Astrocyte (in vitro differentiated cells and primary cell): Measurements from ENCODE around the gene SHISA9. TPM values are rescaled to one million over a fixed set of nuclear protein-coding genes. Genes with fewer than 3 reads are reported as not detected.

Experiments
- DNase-seq: peaks from one replicate; pipeline ENCODE4 v3.0.0-alpha.2; 2010; ENCODE audit warnings: low read depth
- FAIRE-seq: peaks from 2 replicates; lab custom pipeline; 2011; peaks lifted over from hg19 to GRCh38; lab: Jason Lieb, UNC
- H2AFZ ChIP-seq: 2 replicates; pipeline ENCODE4 v1.6.0; 2012; ENCODE audit warnings: low read depth, low read length, inconsistent platforms
- H3K27ac ChIP-seq: 2 replicates; pipeline ENCODE4 v1.5.1; 2011; ENCODE audit warnings: low read depth, low read length, inconsistent platforms
- H3K27me3 ChIP-seq: 2 replicates; pipeline ENCODE4 v1.6.0; 2011; ENCODE audit warnings: low read length, inconsistent platforms; ENCODE audit not compliant: insufficient read depth
- H3K36me3 ChIP-seq: 2 replicates; pipeline ENCODE4 v1.5.1; 2011; ENCODE audit warnings: low read length, inconsistent platforms; ENCODE audit not compliant: insufficient read depth
- H3K4me1 ChIP-seq: 2 replicates; pipeline ENCODE4 v1.5.1; 2011; ENCODE audit warnings: low read length, inconsistent platforms; ENCODE audit not compliant: insufficient read depth
- H3K4me2 ChIP-seq: 2 replicates; pipeline ENCODE4 v1.6.0; 2012; ENCODE audit warnings: low read length, inconsistent platforms
- H3K4me3 ChIP-seq: 2 replicates; pipeline ENCODE4 v1.5.1; 2011; ENCODE audit warnings: low read depth, mild to moderate bottlenecking, low read length, inconsistent platforms; ENCODE audit not compliant: insufficient read depth
- H3K79me2 ChIP-seq: 2 replicates; pipeline ENCODE4 v1.6.0; 2012; ENCODE audit warnings: mild to moderate bottlenecking, low read length, inconsistent platforms; ENCODE audit not compliant: insufficient read depth
- H3K9ac ChIP-seq: 2 replicates; pipeline ENCODE4 v1.6.0; 2012; ENCODE audit warnings: mild to moderate bottlenecking, low read length, inconsistent platforms
- H3K9me3 ChIP-seq: 2 replicates; pipeline ENCODE4 v1.5.1; 2012; ENCODE audit warnings: low read depth, mild to moderate bottlenecking, low read length, inconsistent platforms; ENCODE audit not compliant: insufficient read depth
- H4K20me1 ChIP-seq: 2 replicates; pipeline ENCODE4 v1.6.0; 2012; ENCODE audit warnings: low read length, inconsistent platforms; ENCODE audit not compliant: insufficient read depth
- H3K27ac Mint-ChIP-seq: one replicate; pipeline ENCODE4 v1.8.0; 2021; ENCODE audit warnings: mild to moderate bottlenecking, mixed read lengths; ENCODE audit not compliant: unreplicated experiment
- H3K27me3 Mint-ChIP-seq: one replicate; pipeline ENCODE4 v1.8.0; 2021; ENCODE audit warnings: low read depth, mixed read lengths; ENCODE audit not compliant: unreplicated experiment
- H3K36me3 Mint-ChIP-seq: one replicate; pipeline ENCODE4 v1.8.0; 2021; ENCODE audit warnings: low read depth, mixed read lengths; ENCODE audit not compliant: unreplicated experiment
- H3K4me1 Mint-ChIP-seq: one replicate; pipeline ENCODE4 v1.8.0; 2021; ENCODE audit warnings: low read depth, mixed read lengths; ENCODE audit not compliant: unreplicated experiment
- H3K4me3 Mint-ChIP-seq: one replicate; pipeline ENCODE4 v1.8.0; 2021; ENCODE audit warnings: mild to moderate bottlenecking, moderate library complexity, mixed read lengths; ENCODE audit not compliant: unreplicated experiment
- H3K9me3 Mint-ChIP-seq: one replicate; pipeline ENCODE4 v1.8.0; 2021; ENCODE audit warnings: mild to moderate bottlenecking, mixed read lengths; ENCODE audit not compliant: unreplicated experiment
- CTCF ChIP-seq: IDR thresholded peaks from 2 replicates; pipeline ENCODE4 v1.5.1; 2011; ENCODE audit warnings: low read depth, mild to moderate bottlenecking, inconsistent platforms, low read length, moderate library complexity; ENCODE audit not compliant: insufficient read depth
- EZH2 ChIP-seq: IDR thresholded peaks from 2 replicates; pipeline ENCODE4 v1.6.1; 2012; ENCODE audit warnings: mild to moderate bottlenecking, low read length, inconsistent platforms; ENCODE audit not compliant: insufficient read depth
- total RNA-seq: library from RNA; stranded (reverse); gene quantifications from 2 replicates; pipeline ENCODE4 v1.2.1, GENCODE V29; 2021

SHISA9 gene
- total RNA-seq, 1 donor from 2014 or later: 73.0 TPM

- Histone ChIP-seq H3K4me3 (no peak overlapping the region), H3K4me2 (no peak overlapping the region), H3K9ac (no peak overlapping the region), H2AFZ (no peak overlapping the region), H3K27ac (no peak overlapping the region), H3K4me1 (no peaks in the 10 kb centered on the region), H3K9me3 (no peaks in the 10 kb centered on the region), H3K27me3 (no peaks in the 10 kb centered on the region), H3K36me3 (no peaks in the 10 kb centered on the region), H4K20me1 (no peaks in the 10 kb centered on the region), H3K79me2 (no peaks in the 10 kb centered on the region)
- TF ChIP-seq CTCF (no peak), EZH2 (no peak)
- peak overlapping the region; percentile 27 for H3K4me3 Mint-ChIP-seq
- FAIRE-seq (no peak), DNase-seq (no peak)
- peaks cover 5% of the 10 kb centered on the region for H3K36me3 Mint-ChIP-seq
- H3K27me3 Mint-ChIP-seq: no peaks in the 10 kb centered on the region
- no peaks in the 10 kb centered on the region for H3K9me3 Mint-ChIP-seq
- H3K4me1 Mint-ChIP-seq: peaks cover 36% of the 10 kb centered on the region
- no peak overlapping the region for H3K27ac Mint-ChIP-seq
These were observed 197.1 kb downstream of the SHISA9 start for GRCh38 chr16:13098536-13098935.

- Histone ChIP-seq H4K20me1 (no peaks in the 10 kb centered on the region), H3K9ac (no peak overlapping the region), H3K79me2 (no peaks in the 10 kb centered on the region), H3K27me3 (no peaks in the 10 kb centered on the region), H2AFZ (no peak overlapping the region), H3K9me3 (no peaks in the 10 kb centered on the region), H3K4me2 (no peak overlapping the region), H3K4me1 (no peaks in the 10 kb centered on the region), H3K36me3 (no peaks in the 10 kb centered on the region), H3K27ac (no peak overlapping the region), H3K4me3 (no peak overlapping the region)
- no peak for FAIRE-seq
- Mint-ChIP-seq H3K36me3 (peaks cover 3% of the 10 kb centered on the region), H3K27ac (no peak overlapping the region), H3K27me3 (no peaks in the 10 kb centered on the region), H3K9me3 (peaks cover 3% of the 10 kb centered on the region), H3K4me3 (no peak overlapping the region), H3K4me1 (peaks cover 25% of the 10 kb centered on the region)
- TF ChIP-seq EZH2 (no peak), CTCF (no peak)
- no peak for DNase-seq
These were observed 198.4 kb downstream of the SHISA9 start for GRCh38 chr16:13099822-13100221.

GRCh38 chr16:13100970-13101369, 199.6 kb downstream of the SHISA9 start:
- H3K4me1 Mint-ChIP-seq: peaks cover 17% of the 10 kb centered on the region
- FAIRE-seq: no peak
- Histone ChIP-seq H3K79me2 (no peaks in the 10 kb centered on the region), H3K4me2 (no peak overlapping the region), H3K9me3 (no peaks in the 10 kb centered on the region), H3K36me3 (no peaks in the 10 kb centered on the region), H3K27me3 (no peaks in the 10 kb centered on the region), H3K27ac (no peak overlapping the region), H4K20me1 (no peaks in the 10 kb centered on the region), H3K9ac (no peak overlapping the region), H3K4me3 (no peak overlapping the region), H3K4me1 (no peaks in the 10 kb centered on the region), H2AFZ (no peak overlapping the region)
- no peak overlapping the region for H3K4me3 Mint-ChIP-seq
- TF ChIP-seq CTCF: no peak
- TF ChIP-seq EZH2: no peak
- H3K27ac Mint-ChIP-seq: no peak overlapping the region
- peaks cover 3% of the 10 kb centered on the region for H3K36me3 Mint-ChIP-seq
- no peak for DNase-seq
- H3K9me3 Mint-ChIP-seq: peaks cover 3% of the 10 kb centered on the region
- no peaks in the 10 kb centered on the region for H3K27me3 Mint-ChIP-seq
